Activated gamma-delta T cell (primary cell): ENCODE measurements around the gene DNER.
"Not testable (repeated sequence)": the region's sequence is repeated elsewhere in the genome, so short reads cannot be mapped to it uniquely, and the experiment has no call there.

Experiments
- DNase-seq: peaks from one replicate; lab custom pipeline; 2025; lab: John Stamatoyannopoulos, UW

Gene DNER

DNA sequence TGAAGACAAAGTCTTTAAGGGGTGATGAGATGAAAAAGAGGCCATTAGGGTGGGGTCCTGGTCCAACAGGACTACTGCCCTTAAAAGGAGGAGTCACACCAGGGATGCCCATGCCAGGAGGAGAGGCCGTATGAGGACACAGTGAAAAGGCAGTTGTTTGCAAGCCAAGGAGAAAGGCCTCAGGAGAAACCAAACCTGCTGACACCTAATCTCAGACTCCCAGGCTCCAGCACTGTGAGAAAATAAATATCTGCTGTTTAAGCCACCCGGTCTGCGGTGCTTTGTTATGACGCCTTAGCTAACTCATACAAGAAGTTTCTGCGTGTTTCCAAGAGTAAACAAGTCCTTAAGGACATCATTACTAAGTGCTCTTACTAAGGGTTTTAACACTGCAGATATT, 93.6 kb downstream of the DNER start:
- DNase-seq, result no peak

DNA sequence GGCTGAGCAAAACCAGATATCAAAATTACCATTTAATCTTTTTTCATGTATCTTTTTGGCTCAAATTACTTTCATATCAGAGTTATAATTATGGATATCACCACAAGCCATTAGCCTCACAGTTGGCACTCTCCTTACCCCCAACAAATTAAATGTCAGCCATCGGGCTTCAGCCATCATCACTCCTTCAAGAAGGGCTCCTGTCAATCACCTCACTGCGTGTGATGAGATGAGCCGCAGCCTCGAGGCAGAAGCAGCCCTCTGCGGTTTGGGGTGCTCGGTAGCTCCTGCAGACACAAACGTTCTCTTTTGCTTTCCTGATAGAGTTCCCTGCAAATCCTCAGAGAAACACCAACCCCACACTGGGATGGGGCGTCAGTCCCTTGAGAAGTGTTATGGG, 94.1 kb downstream of the DNER start:
- DNase-seq, result no peak

DNA sequence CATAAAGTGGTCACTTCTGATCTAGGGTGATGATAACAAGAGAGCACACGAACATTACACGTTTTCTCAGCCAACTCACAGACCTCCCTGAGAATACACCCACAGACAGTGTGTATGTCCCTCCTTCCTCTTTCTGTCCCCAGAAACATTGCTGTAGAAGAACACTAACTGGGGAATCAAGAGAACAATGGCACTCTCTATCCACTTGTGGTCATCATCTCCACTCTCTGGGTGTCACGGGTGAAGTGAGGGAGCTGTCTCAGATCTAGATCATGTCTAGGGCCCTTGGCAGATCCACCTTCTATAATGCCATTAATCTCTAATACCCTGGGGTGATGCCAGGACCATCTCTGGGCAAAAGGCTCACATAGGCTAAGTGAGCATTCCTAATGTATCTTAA, 97.9 kb downstream of the DNER start:
- no peak for DNase-seq

DNA sequence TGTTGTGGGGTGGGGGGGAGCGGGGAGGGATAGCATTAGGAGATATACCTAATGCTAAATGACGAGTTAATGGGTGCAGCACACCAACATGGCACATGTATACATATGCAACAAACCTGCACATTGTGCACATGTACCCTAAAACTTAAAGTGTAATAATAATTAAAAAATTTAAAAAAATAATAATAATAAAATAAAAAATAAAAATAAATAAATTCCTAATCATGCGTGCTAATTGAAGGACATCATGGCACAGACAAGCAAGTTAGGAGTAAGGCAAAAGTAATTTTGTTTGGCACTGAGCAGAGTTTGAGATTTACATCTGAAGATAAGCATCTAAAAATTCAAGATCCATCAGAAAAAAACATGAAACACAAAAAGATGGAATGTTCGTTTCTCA, 100.3 kb downstream of the DNER start:
- not testable (repeated sequence) for DNase-seq

DNA sequence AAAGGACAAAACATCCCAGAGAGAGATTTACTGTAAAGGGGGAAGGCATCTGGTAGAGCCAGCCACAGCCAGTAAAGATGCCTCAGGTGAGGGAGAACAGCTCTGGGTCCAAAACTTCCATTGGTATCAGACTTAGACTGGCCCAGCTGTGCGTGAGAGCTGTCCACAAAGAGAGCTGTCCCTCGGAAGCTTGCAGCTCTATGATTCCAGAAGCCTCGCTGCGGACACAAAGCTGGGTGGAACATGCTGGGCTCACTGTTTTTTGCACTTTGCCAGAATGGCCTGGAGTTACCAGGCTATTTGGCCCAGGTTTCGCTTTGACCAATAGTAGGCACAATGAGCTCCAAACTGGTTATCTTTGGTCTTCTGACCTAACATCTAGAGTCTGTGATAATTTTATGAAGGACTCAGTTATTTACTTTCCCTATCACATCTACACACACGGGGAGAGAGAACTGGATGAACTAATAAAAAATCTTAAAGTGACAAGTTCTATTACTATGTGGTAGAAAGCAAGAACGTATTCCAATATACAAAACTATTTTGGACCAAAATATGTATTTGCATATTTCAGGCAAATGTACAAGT, 101.9 kb downstream of the DNER start:
- no peak for DNase-seq

DNA sequence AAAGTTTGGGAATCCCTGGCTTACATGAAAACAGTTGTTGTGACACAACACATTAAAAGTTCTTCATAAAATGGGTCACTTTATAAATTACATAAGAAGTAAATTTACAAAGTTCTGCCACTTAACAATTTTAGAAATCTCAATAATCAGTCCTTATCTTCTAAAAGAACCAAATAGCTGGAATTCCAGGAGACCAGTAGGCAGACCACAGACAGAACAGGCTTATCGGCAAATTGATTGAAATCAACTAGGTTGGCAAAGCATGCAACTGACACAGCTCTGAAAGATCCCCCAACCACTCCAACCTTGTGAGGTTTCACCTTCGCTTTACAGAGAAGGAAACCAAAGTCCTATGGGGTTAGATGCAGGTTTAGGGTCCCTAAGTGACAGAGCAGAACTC, 103.0 kb downstream of the DNER start:
- no peak for DNase-seq

DNA sequence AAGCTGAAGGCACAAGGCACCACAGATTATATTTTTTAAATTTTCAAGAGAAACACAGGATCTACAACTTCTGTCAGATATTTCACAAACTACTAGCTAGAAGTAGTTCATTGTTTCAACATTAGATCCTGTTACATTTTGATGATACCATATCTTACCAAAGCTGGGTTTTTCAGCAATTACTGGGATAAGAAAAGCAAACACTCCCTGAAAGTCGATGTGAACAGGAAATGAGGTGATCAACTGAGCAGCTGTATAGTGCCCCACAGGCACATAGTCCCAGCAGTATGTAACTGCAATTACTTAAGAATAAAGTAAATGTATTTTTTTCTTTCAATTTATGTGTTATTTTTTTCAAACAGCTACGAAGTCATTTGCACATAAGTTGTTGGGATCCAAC, 103.5 kb downstream of the DNER start:
- no peak for DNase-seq

DNA sequence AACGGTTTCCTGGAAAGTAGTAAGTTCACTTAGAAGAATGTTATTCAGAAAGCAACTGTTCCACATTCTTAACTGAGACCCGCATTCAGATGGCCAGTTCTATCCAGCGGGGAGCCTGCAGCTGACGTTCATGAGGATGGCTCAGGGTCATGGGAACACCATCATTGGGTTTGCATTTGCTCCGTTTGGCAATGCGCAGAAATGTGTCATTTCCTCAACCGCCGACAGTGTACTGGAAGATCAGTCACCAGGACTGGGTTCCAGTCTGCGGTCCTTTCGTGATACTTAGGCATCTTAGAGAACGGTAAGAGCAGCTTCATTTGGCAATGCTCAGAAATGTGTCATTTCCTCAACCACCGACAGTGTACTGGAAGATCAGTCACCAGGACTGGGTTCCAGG, 104.0 kb downstream of the DNER start:
- DNase-seq, result no peak

DNA sequence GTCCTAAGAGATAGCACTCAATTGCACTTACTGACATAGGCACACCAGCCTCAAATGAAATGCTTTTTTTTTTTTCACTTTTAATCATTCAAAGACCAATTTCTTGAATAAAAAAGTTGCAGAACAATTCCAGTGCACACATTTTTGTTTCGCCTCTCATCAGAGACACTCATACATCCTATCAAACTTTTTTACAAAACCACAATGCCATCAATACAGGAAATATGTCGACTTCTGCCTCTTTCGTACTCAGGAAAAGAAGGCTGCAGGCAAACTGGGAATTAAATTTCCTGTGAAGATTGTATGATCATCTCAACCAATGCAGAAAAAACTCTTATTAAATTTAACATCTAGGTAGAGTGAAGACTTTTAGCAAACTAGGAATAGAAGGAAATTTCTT, 112.4 kb downstream of the DNER start:
- no peak for DNase-seq

DNA sequence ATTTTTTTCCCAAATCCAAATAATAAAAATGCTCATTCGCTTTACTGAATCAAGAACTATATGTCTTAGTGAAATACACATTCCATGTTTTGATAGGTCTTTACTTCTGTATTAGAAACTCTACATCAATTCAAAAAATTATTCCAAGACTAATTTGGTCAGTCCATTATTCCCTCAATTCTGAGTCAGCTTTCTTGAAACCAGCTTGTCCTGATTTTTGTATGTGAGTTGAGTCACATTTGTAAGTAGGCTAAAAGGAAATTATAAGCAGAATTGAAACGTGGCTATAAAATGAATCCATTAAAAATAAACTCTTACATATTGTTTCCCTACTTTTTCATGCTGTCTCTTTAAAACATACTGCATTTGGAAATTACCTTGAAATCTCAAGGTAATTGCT, 113.0 kb downstream of the DNER start:
- DNase-seq, result no peak

DNA sequence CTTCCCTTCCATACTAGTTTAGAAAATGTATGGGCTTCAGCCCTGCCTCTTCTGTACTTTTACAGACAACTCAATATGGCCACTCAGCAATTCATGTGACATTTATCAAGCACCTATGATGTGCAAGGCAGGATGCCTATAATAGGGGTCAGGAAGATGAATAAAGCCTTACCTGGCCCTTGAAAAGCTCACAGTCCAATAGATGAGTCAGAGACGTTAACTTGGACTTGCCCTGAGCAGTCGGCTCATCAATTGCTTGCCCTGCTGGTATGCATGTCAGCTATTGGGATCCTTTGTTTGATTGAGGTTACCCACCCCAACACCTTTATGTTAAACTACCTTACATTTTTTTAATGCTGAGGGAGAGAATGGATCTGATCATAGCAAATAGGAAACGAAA, 116.1 kb downstream of the DNER start:
- DNase-seq, result no peak

DNA sequence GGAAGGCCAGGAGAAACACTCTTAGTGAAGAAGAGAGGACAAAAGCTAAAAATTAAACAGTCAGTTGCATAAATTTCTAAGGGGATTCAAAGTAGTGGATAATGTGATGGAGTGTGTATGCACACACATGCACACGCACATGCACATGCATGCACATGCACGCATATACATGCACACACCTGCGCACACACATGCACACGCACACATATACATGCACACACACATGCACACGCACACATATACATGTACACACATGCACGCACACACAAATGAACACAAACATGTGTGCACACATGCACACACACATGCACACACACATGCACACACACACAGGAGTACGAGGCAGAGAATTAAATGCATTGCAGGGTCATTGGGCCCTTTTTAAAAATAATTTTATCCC, 117.6 kb downstream of the DNER start:
- DNase-seq, result no peak

DNA sequence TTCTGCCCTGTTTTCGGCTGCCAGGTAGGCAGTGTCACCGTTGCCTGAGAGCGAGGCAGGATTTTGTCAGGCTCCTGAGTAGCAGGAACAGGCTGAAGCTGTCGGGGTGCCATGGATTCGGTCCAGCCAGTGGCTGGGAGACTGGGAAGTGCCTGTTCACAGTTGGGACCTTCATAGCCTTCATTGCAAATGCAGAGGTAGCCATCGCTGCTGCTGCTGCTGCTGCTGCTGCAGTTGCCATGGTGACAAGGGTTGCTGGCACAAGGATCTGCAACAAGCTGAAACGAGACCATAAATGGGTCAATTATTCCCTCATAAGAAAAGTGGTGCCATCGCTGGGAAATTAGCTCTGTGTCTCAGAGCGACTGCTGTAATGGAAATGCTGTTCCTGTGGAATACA, 122.7 kb downstream of the DNER start:
- no peak for DNase-seq

DNA sequence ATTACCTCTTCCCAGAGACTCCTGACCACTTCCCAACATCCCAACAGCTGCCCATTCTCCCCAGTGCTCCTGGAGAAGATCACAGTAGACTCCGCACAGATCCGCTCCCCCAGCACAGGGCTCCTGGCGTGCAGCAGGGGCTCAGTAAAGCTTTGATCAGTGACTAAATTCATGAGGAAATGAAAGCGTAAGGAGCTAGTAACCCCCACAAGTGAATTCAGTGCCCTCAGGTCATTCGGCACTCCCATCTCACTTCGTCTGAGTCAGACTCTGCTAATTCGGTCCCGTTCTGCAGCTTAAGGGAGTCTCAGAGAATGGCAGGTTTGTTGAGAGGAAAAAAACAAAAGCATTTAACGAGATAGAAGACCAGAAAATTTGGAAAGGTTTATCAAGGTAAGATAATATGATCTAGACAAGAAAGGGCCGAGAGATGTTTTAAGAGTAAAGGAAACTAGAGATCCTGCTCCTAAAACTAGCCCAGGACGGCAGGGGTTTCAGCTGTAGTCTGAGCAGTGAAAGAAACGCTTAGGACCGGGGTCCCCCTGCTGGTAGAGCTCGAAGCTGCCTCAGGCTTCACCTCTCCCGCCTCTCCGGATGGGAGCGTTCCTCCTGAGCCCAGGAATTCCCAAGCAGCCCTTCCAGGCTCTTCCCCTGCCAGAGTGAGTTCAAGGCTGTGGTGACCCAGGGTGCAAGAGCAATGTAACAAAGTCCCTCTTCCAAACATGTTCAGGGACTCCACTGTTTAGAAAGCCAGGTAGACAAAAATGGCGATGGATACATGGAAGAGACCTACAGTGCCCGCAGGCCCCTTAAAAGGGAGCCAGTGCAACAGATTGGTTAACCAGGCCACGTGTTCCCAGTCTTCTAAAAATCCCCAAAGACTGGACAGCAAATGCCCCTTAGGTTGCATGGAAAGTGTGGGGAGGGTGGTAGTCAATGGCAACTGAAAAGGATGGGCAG, 127.3 kb downstream of the DNER start:
- DNase-seq, result no peak

DNA sequence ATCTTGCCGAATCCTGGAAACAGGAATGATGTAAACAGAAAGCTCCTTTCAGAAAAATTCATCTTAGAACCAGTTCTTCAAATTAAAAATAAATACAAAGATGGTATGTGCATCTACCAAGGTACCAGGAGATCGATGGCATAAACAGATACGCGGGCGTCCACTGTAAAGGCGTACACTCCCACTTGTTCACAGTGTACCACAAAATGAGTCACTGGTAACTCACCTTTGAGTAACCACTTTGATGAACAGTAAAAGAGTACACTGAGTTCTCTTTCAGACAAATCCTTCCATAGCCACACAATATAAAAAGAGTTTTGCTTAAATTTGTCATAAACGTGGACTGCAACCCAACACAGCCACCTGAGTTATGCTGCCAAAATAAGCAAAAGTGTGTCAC, 128.3 kb downstream of the DNER start:
- DNase-seq, result no peak

DNA sequence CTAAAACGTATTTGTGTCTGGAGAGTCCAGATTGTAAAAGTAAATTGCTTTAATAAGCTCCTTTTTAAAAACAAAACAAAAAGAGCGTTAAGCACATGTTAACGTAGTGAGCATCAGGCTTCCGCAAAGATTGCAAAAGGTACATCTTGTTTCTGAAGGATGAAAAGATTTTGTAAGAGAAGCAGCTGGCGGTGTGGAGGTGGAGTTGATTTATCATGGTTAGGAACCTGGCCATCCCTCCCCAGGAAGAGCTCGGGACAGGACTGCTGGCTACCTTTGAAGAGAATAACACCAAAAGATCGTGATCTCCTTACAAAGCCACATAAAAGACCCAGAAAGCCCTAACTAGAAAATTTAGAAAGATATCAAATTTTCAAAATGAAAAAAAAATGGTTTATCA, 132.2 kb downstream of the DNER start:
- no peak for DNase-seq

DNA sequence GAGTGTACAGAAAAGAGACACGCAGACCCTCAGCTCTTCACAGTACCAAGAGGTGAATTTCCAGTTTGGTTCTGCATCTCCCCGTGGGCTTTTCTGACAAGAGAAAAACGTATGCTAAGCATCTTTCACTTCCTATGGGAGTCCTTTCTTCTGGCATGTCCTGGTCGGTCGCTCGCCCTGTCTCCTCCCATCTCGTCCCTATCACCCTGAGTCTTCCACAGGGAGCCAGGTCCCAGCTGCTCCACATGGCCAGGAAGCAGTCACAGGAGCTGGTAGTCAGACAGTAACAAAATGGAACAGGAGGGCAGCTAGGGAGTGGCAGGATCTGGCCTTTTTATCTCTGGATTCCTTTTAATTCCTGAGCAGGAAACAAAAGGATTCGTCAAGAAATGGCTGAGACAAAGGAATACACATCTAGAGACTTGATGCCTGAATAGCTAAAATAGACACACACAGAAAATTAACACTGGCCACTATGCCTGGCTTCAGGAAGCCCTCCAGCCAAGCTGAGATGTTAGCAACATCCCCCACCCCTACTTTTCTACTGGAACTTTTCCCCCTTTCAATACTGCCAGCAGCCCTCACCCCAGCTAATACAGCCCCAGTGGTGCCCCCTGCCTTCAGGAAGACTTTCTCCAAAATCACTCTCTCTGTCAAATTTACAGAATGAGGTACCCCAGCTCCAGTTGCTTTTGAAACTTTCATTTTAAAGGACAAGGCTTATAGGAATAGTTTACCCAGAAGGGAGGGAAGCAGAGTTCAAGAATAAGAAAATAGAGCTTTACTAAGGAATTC, 136.1 kb downstream of the DNER start:
- DNase-seq, result no peak

DNA sequence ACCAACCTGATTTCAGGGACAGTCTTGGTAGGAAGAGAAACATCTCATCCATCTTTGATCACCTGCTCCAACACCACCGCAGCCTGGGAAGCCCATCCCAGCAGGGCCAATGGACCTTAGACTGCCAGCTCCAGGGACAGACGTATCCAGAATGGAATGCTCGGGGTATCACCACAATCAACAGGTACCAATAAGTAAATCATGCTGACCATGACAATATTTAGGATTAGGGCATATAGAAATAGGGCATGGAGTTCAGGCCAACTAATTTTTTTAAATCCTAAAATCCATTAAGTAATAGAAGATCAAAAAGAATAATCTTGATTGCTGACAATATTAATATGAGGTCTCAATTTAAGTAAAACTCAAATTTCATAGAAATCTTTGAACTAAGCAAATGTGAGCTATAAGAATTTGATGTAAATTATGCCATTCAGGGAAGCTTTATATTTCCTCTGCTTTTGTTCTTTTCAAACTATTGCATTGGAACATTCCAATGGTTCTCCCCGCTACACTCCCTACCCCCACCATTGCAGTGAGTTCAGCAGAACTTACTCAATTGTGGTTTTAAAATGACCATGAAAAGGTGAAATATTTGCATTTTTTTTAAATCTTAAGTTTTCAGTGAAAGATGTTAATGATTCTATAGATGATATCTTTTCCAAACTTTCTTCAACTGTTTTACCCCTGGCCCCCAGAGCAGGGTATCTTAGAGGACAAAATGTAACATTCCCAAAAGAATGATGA, 138.6 kb downstream of the DNER start:
- DNase-seq, result no peak

DNA sequence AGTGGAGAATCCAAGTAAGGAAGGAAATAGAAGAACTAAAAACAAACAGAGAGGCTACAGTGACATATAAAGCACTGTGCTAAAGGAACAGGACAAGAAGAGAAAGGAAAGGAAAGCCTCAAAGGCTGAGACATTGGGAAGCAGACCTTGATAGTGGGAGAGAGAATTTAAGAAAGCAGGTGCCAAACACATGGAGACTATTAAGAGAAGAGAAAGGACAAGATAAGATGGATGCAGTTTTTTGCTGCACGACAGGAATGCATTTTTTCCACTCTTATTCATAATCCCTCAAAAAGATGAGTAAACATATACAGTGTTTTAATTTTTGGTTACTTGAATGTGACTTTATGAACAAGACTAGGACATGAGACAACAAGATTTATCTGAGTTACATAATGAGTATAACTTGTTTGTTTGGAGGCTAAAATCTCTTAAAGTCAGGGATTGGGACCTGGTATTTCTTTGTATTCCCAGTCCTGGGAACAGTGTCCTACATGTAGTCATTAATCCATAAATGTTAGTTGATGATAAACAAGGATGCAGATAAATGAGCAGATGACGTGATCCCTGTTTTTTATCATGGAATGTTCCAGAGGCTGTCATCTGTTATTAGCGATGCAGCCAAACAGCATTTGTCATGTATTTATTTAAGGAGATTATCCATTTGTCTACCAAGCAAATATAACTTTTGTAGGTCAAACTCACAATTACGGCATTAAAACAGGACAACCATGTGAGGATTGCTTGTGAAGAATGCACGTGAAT, 141.7 kb downstream of the DNER start:
- DNase-seq, result no peak

DNA sequence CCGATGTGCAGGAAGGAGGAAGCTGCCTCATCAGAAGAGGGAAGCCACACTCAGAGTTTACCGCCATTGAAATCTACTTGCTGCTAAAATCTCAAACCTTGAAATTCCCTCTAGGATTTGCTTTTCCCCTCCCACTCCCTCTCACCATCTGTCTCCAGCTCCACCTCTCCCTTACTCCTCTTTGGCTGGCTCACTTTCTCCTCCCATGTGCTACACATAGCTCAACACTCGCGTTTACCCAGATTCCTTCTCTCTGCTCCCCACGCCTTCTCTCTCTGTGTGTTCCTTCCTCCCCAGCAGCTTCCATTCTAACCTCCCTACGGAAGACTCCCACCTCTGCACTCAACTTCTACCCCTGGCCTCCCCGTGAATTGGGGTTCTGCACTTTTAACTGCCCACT, 143.1 kb downstream of the DNER start:
- DNase-seq, result no peak

DNA sequence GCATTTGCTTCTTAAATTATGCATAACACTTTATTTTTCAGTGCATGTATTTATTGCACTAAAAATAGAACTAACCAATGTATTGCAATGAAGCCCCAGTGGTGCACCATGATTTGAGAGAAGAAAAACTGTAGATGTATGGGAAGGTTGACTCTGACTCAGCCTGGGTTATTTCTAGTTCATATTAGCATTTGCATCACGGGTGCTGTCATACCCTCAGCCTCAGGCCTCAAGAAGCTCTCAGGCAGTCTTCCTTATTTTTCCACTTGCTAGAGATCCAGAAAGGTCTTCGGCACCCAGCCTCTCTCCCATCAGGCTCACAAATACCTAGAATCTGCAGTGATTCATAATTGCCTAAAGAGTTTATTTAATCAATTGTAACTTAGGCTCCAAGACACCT, 148.0 kb downstream of the DNER start:
- DNase-seq, result no peak
